DND-41 (cell line): Measurements from ENCODE around the gene TMEM87B.

Experiments
- ATAC-seq: fragments of 200-7000 bp; cut with Tn5 transposase; 3 replicates; pipeline ENCODE4 v1.9.1; 2021; ENCODE audit warnings: low read depth; ENCODE audit not compliant: insufficient read depth
- DNase-seq: peaks from one replicate; pipeline ENCODE4 v3.0.0-alpha.2; 2020
- H2AFZ ChIP-seq: 2 replicates; pipeline ENCODE4 v1.6.0; 2012; ENCODE audit warnings: low read depth, low read length
- H3K27ac ChIP-seq: 2 replicates; pipeline ENCODE4 v1.5.1; 2012; ENCODE audit warnings: low read length, inconsistent platforms
- H3K27me3 ChIP-seq: fragments of 200-600 bp; sonication (generic); 2 replicates; pipeline ENCODE4 v1.6.0; 2012; ENCODE audit warnings: low read length, mild to moderate bottlenecking, inconsistent platforms; ENCODE audit not compliant: insufficient read depth, poor library complexity
- H3K36me3 ChIP-seq: 2 replicates; pipeline ENCODE4 v1.5.1; 2012; ENCODE audit warnings: low read length, inconsistent platforms; ENCODE audit not compliant: insufficient read depth
- H3K4me1 ChIP-seq: 2 replicates; pipeline ENCODE4 v1.5.1; 2012; ENCODE audit warnings: mild to moderate bottlenecking, low read length; ENCODE audit not compliant: insufficient read depth
- H3K4me2 ChIP-seq: 2 replicates; pipeline ENCODE4 v1.6.0; 2012; ENCODE audit warnings: mild to moderate bottlenecking, moderate library complexity, low read length, inconsistent platforms; ENCODE audit not compliant: insufficient read depth
- H3K4me3 ChIP-seq, 2 experiments: fragments of 200-600 bp in 1 of 2; shearing (Covaris generic) in 1 of 2; 2 replicates each; pipeline ENCODE4 v1.5.1; 2012 to 2016; ENCODE audit warnings: inconsistent platforms in 2 of 2, low read length in 2 of 2, mild to moderate bottlenecking in 2 of 2, low read depth in 1 of 2, moderate library complexity in 1 of 2
- H3K79me2 ChIP-seq: 2 replicates; pipeline ENCODE4 v1.6.0; 2012; ENCODE audit warnings: low read length, inconsistent platforms; ENCODE audit not compliant: insufficient read depth
- H3K9ac ChIP-seq: 2 replicates; pipeline ENCODE4 v1.6.0; 2012; ENCODE audit warnings: low read depth, mild to moderate bottlenecking, inconsistent platforms, low read length, moderate library complexity
- H3K9me3 ChIP-seq: 2 replicates; pipeline ENCODE4 v1.5.1; 2012; ENCODE audit warnings: low read length, moderate library complexity, mild to moderate bottlenecking, inconsistent platforms; ENCODE audit not compliant: insufficient read depth, severe bottlenecking
- H4K20me1 ChIP-seq: 2 replicates; pipeline ENCODE4 v1.6.0; 2012; ENCODE audit warnings: low read length; ENCODE audit not compliant: insufficient read depth
- EZH2 ChIP-seq: IDR thresholded peaks from 3 replicates; pipeline ENCODE4 v1.6.1; 2012; ENCODE audit warnings: borderline replicate concordance, low read depth, mild to moderate bottlenecking, moderate library complexity, low read length, inconsistent platforms; ENCODE audit not compliant: severe bottlenecking
- TF ChIP-seq, protein P1 (sequence below): IDR thresholded peaks from 2 replicates; pipeline ENCODE4 v1.5.1; 2012; ENCODE audit warnings: borderline replicate concordance, low read length, moderate library complexity, mild to moderate bottlenecking; ENCODE audit not compliant: poor library complexity, severe bottlenecking; ENCODE audit errors: extremely low read depth

Gene TMEM87B

DNA sequence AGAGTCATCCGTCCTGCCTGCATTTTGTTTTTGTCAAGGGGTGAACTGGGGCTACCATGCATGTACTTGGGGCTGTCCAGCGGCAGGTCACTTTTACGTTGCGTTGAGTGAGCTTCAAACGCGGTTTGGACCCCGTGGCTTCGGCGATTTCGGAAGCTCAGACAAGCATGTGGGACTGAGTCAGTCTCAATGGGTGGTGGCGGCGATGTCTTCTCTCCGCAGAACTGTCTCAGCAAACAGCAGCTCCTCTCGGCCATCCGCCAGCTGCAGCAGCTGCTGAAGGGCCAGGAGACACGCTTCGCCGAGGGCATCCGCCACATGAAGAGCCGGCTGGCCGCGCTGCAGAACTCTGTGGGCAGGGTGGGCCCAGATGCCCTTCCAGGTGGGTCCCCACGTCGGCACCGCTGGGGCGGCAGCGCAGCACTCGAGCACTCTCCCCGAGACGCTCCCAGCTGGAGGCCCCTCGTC lies 104.4 kb downstream of the TMEM87B start:
- Histone ChIP-seq H2AFZ (no peak overlapping the region), H3K79me2 (no peaks in the 10 kb centered on the region), H3K9me3 (no peaks in the 10 kb centered on the region), H4K20me1 (no peaks in the 10 kb centered on the region), H3K27me3 (no peaks in the 10 kb centered on the region), H3K9ac (no peak overlapping the region), H3K27ac (no peak overlapping the region), H3K4me1 (no peaks in the 10 kb centered on the region), H3K4me2 (no peak overlapping the region), H3K4me3 (no peak overlapping the region), H3K36me3 (no peaks in the 10 kb centered on the region)
- TF ChIP-seq, protein P1, sequence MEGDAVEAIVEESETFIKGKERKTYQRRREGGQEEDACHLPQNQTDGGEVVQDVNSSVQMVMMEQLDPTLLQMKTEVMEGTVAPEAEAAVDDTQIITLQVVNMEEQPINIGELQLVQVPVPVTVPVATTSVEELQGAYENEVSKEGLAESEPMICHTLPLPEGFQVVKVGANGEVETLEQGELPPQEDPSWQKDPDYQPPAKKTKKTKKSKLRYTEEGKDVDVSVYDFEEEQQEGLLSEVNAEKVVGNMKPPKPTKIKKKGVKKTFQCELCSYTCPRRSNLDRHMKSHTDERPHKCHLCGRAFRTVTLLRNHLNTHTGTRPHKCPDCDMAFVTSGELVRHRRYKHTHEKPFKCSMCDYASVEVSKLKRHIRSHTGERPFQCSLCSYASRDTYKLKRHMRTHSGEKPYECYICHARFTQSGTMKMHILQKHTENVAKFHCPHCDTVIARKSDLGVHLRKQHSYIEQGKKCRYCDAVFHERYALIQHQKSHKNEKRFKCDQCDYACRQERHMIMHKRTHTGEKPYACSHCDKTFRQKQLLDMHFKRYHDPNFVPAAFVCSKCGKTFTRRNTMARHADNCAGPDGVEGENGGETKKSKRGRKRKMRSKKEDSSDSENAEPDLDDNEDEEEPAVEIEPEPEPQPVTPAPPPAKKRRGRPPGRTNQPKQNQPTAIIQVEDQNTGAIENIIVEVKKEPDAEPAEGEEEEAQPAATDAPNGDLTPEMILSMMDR = no peak
- no peak for TF ChIP-seq EZH2
- DNase-seq = no peak
- no peak for ATAC-seq

DNA sequence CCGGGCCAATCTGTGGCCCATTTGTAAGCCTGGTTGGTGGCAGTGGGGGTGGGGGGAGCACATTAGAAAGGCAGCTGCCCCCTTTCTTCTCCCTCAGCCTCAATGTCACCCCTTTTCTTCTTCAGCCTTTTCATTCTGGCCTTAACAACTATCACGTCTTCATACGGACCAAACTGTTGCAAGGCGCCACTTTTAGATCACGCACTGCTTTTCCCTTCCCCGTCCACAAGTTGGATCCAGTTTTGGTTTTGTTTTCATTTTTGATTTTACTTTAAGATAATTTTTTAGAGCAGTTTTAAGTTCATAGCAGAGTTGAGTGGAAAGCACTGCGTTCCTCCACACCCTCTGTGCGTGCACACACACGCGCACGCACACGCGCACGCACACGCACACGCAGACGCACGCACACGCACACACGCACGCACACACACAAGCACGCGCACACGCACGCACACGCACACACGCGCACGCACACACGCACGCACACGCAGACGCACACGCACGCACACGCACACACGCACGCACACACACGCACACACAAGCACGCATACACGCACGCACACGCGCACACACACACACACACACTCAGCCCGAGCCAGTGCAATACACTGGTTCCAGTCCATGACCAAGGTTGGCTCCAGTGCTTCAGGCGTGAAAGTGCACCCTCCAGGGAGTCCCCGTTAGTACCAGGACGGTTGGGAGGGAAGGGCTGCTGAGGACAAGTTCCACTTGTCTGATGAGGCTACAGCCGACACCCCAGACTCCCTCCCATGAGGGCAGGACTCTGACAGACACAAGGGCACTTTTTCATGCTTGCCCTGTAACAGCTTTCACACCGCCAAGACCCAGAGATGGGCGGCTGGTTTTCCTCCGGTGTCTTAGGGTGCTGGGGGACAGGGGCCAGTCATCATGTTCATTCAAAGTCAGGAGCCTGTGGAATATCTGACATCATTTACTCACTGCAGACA lies 105.5 kb downstream of the TMEM87B start:
- no peak overlapping the region for H3K27ac ChIP-seq
- ATAC-seq (no peak), DNase-seq (no peak)
- H3K4me2 ChIP-seq = no peak overlapping the region
- H3K9me3 ChIP-seq = no peaks in the 10 kb centered on the region
- no peaks in the 10 kb centered on the region for H3K27me3 ChIP-seq
- no peaks in the 10 kb centered on the region for H4K20me1 ChIP-seq
- H3K79me2 ChIP-seq = no peaks in the 10 kb centered on the region
- H3K9ac ChIP-seq = no peak overlapping the region
- no peaks in the 10 kb centered on the region for H3K36me3 ChIP-seq
- TF ChIP-seq EZH2 = no peak
- TF ChIP-seq, protein P1 = no peak
- H3K4me3 ChIP-seq = no peak overlapping the region
- H3K4me1 ChIP-seq = no peaks in the 10 kb centered on the region
- H2AFZ ChIP-seq = no peak overlapping the region

DNA sequence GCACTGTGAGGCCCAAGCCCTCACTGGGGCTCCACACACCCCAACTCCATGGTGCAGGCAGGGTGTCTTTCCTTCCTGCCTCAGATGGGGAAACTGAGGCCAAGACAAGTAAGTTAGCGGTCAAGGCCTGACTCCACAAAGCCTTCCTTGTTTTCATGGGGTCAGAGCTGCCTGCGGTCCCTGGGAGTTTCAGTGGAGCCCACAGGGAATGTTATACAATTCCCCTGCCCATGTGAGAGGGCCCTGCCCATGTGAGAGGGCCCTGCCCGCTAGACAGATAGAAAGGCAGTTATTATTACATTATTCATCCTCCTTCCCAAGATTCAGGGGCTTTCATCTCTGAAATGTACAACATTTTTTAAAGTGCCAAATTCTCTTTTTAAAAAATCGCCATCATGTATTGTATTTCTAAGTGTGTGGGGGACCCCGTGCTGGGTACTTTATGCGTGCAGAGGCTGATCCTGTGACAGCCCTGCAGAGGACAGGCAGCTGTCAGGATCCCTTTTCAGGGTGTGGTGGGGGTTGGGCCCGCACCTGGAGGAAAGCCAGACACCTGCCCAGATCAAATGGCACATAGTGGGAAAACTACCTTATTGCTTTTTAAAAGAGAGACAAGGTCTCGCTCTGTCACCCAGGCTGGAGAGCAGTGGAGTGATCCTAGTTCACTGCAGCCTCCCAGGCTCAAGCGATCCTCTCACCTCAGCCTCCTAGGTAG lies 106.5 kb downstream of the TMEM87B start:
- TF ChIP-seq, protein P1 = no peak
- no peak for TF ChIP-seq EZH2
- Histone ChIP-seq H3K9ac (no peak overlapping the region), H3K27me3 (no peaks in the 10 kb centered on the region), H2AFZ (no peak overlapping the region), H3K4me3 (no peak overlapping the region), H3K4me1 (no peaks in the 10 kb centered on the region), H3K27ac (no peak overlapping the region), H3K9me3 (no peaks in the 10 kb centered on the region), H3K79me2 (no peaks in the 10 kb centered on the region), H4K20me1 (no peaks in the 10 kb centered on the region), H3K36me3 (no peaks in the 10 kb centered on the region), H3K4me2 (no peak overlapping the region)
- ATAC-seq = no peak
- no peak for DNase-seq
